ENCODE data around the gene PIGB.

- no peak for TF ChIP-seq CTCF (optimal IDR thresholded peaks at IDR 0.05 in 1 of 3, IDR thresholded peaks at IDR 0.05 in 1 of 3, conservative IDR thresholded peaks at IDR 0.05 in 1 of 3; ENCODE audit: extremely low read depth in 1 of 3, insufficient read depth in 2 of 3, low read length in 3 of 3)
- TF ChIP-seq EZH2 (IDR thresholded peaks at IDR 0.05; ENCODE audit: low read length), result no peak
These were observed 18.1 kb downstream of the PIGB start for GRCh38 chr15:55337160-55337559.
